ENCODE data around the gene TSEN34. TPM values are rescaled to one million over a fixed set of nuclear protein-coding genes. Genes with fewer than 3 reads are reported as not detected.
"Not testable (repeated sequence)": the region's sequence is repeated elsewhere in the genome, so short reads cannot be mapped to it uniquely, and the experiment has no call there.

The TSEN34 gene
- total RNA-seq, 1 donor from 2014 or later: 20.1 TPM

DNA sequence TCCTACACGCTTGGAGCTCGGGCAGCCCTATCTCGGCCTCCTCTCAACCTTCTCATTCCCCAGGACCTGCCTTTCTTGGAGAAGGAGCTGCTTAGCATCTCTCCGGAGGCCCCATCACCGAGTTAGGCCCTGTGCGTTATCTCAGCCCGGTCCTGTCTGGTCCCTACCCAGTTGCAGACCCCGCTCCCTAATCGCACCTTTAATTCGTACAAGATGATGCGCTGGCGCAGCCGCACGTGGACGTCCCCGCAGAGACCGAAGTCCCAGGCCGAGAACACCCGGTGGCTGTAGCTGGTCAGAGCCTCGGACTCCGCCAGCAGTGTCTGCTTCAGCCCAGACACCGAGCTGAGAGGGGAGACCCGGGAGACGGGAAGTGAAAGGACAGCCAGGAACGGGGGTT is 25.9 kb upstream of the TSEN34 start:
- H3K27ac Mint-ChIP-seq: no peak overlapping the region
- H3K36me3 Mint-ChIP-seq (ENCODE audit: low read depth): peaks cover 1% of the 10 kb centered on the region
- no peaks in the 10 kb centered on the region for H3K9me3 Mint-ChIP-seq
- no peak for DNase-seq (ENCODE audit: low spot score)
- H3K4me3 Mint-ChIP-seq: no peak overlapping the region
- H3K4me1 Mint-ChIP-seq (ENCODE audit: low read depth): peaks cover 37% of the 10 kb centered on the region
- intact Hi-C loops (cut with micrococcal nuclease): loop anchor here (10.0 kb wide), 1 partner anchor 920 kb away; no protein-coding TSS in a partner anchor
- H3K27me3 Mint-ChIP-seq (ENCODE audit: insufficient read depth): peaks cover 4% of the 10 kb centered on the region

DNA sequence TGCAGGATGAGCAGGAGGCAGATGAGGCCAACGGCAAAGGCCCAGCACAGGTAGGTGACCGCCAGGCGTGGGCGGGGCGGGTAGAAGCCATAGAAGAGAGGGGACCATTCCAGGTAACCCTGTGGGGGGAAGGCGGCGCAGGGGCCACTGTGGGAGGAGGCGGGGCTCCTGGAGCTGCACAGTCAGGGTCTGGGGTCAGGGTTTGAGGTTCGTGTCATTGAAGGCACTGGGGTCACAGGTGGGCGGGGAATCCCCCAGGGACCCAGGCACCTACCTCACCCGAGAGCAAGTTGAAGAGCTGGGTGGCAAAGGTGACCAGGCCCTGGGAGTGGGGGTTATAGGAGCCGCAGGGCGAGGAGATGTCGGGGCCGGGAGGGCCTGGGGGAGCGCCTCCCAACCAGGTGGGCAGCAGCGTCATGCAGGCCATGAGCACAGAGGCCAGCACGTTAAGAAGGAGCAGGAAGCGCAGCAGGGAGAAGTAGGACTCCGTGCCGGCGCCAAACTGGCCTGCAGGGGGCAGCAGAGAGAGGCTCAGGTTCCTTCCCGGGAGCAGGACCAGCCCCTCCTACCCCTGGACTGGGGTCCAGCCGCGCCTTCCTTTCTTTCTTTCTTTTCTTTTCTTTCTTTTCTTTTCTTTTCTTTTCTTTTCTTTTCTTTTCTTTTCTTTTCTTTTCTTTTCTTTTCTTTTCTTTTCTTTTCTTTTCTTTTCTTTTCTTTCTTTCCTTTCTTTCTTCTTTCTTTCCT is 22.8 kb upstream of the TSEN34 start:
- no peak overlapping the region for H3K4me3 Mint-ChIP-seq
- intact Hi-C loops (cut with micrococcal nuclease): loop anchor here (1.0 to 10.0 kb wide), 4 partner anchors 22 to 916 kb away; no protein-coding TSS in a partner anchor
- H3K27me3 Mint-ChIP-seq (ENCODE audit: insufficient read depth): peaks cover 2% of the 10 kb centered on the region
- peaks cover 15% of the 10 kb centered on the region for H3K4me1 Mint-ChIP-seq (ENCODE audit: low read depth)
- peak; percentile 81 for DNase-seq (ENCODE audit: low spot score)
- H3K36me3 Mint-ChIP-seq (ENCODE audit: low read depth): no peaks in the 10 kb centered on the region
- no peaks in the 10 kb centered on the region for H3K9me3 Mint-ChIP-seq
- H3K27ac Mint-ChIP-seq: no peak overlapping the region

DNA sequence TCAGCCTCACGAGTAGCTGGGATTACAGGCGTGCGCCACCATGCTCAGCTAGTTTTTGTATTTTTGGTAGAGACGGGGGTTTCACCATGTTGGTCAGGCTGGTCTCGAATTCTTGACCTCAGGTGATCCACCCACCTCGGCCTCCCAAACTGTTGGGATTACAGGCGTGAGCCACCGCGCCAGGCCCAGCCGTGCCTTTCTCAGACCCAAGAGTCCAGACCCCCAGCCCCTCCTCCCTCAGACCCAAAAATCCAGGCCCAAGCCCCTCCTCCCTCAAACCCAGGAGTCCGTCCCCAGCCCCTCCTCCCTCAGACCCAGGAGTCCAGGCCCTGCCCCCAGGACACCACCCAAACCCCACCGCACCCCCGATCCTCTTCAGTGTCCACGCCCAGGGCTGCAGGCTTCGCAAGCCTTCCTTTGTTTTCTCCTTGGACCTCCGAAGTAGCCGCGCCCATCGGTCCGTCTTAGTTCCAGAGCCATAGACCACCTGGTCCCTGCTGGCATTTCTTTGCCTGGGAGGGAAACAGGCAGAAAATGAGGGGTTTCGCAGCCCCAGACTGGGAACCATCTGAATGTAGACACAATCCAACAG is 21.9 kb upstream of the TSEN34 start:
- Mint-ChIP-seq H3K4me3 (no peak overlapping the region), H3K4me1 (ENCODE audit: low read depth) (peaks cover 11% of the 10 kb centered on the region), H3K9me3 (no peaks in the 10 kb centered on the region), H3K27me3 (ENCODE audit: insufficient read depth) (peaks cover 2% of the 10 kb centered on the region), H3K27ac (no peak overlapping the region), H3K36me3 (ENCODE audit: low read depth) (no peaks in the 10 kb centered on the region)
- intact Hi-C loops (cut with micrococcal nuclease): loop anchor here (10.0 kb wide), 1 partner anchor 916 kb away; no protein-coding TSS in a partner anchor
- no peak for DNase-seq (ENCODE audit: low spot score)

DNA sequence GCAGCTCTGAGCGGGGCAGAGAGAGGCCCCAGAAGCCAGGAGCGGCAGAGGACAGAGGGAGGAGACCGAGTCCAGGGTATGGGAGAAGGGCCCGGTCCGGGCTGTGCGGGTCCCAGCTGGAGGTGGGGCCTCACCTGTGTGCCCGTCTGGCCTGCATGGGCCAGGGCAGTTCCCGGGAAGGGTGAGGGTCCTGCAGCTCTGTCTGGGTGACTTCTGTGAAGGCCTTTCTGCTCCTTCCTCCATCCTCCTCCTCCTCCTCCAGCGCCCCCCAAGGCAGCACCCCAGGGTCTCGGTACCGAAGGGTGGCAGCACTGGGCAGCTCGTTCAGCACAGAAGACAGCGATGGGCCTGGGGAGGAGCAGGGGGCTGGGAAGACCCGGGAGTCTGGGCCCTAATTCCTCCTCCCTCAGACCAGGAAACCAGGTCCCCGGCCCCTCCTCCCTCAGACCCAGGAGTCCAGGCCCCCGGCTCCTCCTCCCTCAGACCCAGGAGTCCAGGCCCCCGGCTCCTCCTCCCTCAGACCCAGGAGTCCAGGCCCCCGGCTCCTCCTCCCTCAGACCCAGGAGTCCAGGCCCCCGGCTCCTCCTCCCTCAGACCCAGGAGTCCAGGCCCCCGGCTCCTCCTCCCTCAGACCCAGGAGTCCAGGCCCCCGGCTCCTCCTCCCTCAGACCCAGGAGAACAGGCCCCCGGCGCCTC is 19.2 kb upstream of the TSEN34 start:
- H3K27me3 Mint-ChIP-seq (ENCODE audit: insufficient read depth); H3K27ac Mint-ChIP-seq; intact Hi-C loops (cut with micrococcal nuclease); H3K36me3 Mint-ChIP-seq (ENCODE audit: low read depth); DNase-seq (ENCODE audit: low spot score); H3K9me3 Mint-ChIP-seq; H3K4me3 Mint-ChIP-seq; H3K4me1 Mint-ChIP-seq (ENCODE audit: low read depth): not testable (repeated sequence)

DNA sequence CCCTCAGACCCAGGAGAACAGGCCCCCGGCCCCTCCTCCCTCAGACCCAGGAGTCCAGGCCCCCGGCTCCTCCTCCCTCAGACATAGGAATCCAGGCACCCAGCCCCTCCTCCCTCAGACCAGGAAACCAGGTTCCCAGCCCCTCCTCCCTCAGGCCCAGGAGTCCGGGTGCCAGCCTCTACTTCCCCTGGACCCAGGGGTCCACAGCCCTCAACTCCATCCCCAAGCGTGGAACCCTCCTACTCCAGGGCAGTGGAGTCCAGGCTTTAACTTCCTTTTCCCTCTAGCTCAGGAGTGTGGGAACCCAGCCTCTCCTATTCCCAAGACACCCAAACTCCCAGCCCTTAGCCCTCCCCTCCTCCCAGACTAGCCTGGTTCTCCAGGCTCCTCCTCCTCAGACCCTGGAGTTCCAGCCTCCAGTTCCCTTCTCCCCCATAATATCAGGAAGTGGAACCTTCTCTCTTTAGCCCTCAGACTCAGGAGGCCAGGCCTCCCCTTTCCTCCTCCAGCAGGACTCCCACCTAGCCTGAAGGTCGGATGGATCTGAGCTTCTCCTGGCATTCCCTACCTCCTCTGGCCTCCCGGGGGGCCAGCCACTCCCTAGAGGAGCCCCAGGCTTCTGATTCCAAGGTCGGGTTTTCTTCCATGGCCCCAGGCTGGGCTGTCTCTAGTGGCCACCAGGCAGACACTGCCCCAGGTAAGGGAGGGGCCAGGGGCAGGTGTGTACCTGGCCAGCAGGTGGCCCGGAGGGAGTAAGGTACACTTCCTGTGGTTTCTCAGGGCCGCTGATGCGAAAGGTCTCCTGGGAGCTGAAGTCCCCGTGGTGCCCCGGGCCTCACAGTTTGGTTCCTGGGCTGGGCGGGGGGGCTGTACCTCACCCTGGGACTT is 18.4 kb upstream of the TSEN34 start, which contains the start of gene TMC4:
Gene TMC4, minus strand, starts transcription at position 690 of the 888 bp plus-strand sequence. Its CDS starts 43 bp downstream, at position 647.
- Mint-ChIP-seq H3K4me3 (no peak within 1 kb of the TSS), H3K36me3 (ENCODE audit: low read depth) (peaks cover 4% of the 10 kb centered on the region), H3K27me3 (ENCODE audit: insufficient read depth) (peaks cover 2% of the 10 kb centered on the region), H3K9me3 (no peaks in the 10 kb centered on the region), H3K4me1 (ENCODE audit: low read depth) (peaks cover 5% of the 10 kb centered on the region), H3K27ac (no peak within 1 kb of the TSS)
- DNase-seq (ENCODE audit: low spot score): no peak
- intact Hi-C loops (cut with micrococcal nuclease): no loop called here

DNA sequence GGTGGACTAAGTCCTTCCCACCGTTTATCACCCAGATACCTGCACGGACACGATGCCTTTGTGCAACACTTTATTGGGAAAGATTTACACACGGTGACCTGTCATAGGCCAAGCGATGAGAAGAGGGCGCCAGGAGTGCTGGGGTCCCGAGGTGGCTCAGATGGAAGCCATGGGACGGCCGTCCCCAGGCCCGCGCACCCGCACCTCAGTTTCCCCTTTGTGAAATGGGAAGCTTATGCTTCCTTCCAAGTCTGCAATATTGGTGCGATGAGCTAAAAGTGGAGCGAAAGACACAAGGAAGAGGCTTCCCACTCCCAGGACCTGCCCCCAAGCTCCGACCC is 17.8 kb upstream of the TSEN34 start:
- no peak for DNase-seq (ENCODE audit: low spot score)
- Mint-ChIP-seq H3K27me3 (ENCODE audit: insufficient read depth) (peaks cover 2% of the 10 kb centered on the region), H3K27ac (no peak overlapping the region), H3K4me3 (no peak overlapping the region), H3K4me1 (ENCODE audit: low read depth) (peaks cover under 1% of the 10 kb centered on the region), H3K36me3 (ENCODE audit: low read depth) (peaks cover 8% of the 10 kb centered on the region), H3K9me3 (no peaks in the 10 kb centered on the region)
- intact Hi-C loops (cut with micrococcal nuclease): no loop called here

DNA sequence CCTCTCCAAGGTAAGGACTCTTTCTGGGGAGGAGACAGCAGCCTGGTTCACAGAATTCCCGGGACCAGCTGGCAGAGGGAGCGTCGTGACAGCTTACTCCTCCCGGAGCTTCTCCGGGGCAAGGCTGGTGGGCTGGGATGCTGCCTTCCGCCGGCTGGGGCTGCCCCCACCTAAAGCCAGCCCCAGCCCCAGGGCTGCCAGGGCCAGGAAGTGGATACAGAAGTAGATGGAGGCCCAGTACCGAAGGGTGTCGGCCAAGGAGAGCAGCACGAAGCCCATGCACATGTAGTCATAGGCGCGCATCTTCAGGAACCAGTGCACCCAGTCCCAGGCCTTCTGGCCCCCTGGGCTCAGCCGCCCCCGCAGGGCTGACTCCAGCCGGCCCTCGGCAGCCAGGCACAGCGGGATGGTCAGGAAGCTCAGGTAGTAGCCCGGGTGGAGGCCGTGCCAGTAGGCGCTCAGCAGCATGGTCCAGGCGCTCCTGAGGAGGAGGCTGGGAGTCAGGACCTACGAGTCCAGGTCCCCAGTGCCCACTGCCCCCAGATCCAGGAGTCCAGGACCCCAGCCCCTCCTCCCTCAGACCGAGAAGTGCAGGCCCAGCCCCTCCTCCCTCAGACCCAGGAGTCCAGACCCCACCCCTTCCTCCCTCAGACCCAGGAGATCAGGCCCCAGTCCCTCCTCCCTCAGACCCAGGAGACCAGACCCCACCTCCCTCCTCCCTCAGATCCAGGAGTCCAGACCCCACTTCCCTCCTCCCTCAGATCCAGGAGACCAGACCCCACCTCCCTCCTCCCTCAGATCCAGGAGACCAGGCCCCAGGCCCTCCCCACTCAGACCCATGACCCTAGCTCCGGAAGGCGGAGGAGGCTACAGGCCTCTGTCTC is 16.9 kb upstream of the TSEN34 start:
- peaks cover 2% of the 10 kb centered on the region for H3K27me3 Mint-ChIP-seq (ENCODE audit: insufficient read depth)
- peaks cover 13% of the 10 kb centered on the region for H3K36me3 Mint-ChIP-seq (ENCODE audit: low read depth)
- no peak for DNase-seq (ENCODE audit: low spot score)
- no peak overlapping the region for H3K4me3 Mint-ChIP-seq
- H3K4me1 Mint-ChIP-seq (ENCODE audit: low read depth): no peaks in the 10 kb centered on the region
- no peak overlapping the region for H3K27ac Mint-ChIP-seq
- no peaks in the 10 kb centered on the region for H3K9me3 Mint-ChIP-seq
- intact Hi-C loops (cut with micrococcal nuclease): no loop called here

DNA sequence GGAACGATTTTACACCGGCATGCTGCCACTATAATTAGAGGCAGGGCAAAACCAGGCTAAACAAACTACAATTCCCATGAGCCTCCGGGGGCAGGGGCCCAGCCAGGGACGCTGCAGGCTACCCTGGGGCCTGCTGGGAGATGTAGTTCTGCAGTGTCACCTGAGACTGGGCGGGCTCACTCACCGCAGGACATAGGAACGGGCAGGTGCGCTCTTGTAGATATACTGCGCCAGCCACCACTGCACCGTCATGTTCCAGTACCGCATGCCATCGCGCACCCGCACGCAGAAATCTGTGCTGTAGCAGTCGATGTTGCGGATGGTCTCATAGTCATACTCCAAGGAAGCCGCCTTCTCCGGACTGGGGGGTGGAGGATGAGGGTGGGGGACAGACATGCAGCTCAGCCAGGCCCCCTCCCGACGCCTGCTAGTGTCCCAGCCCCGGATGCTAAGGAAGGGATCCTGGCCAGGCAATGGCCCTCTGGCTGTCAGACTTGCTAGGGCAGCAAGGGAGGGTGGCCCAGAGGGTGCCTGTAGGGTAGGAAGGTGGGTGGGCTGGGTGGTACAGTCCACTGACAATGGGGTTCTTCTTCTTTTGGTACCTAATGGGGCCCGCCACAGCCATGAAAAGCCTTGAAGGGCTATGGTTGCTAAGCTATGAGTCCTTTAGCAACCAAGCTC is 12.4 kb upstream of the TSEN34 start:
- H3K27ac Mint-ChIP-seq: no peak overlapping the region
- H3K4me1 Mint-ChIP-seq (ENCODE audit: low read depth): no peaks in the 10 kb centered on the region
- peaks cover 2% of the 10 kb centered on the region for H3K27me3 Mint-ChIP-seq (ENCODE audit: insufficient read depth)
- no peak overlapping the region for H3K4me3 Mint-ChIP-seq
- no peak for DNase-seq (ENCODE audit: low spot score)
- intact Hi-C loops (cut with micrococcal nuclease): no loop called here
- H3K36me3 Mint-ChIP-seq (ENCODE audit: low read depth): peaks cover 25% of the 10 kb centered on the region
- H3K9me3 Mint-ChIP-seq: no peaks in the 10 kb centered on the region

DNA sequence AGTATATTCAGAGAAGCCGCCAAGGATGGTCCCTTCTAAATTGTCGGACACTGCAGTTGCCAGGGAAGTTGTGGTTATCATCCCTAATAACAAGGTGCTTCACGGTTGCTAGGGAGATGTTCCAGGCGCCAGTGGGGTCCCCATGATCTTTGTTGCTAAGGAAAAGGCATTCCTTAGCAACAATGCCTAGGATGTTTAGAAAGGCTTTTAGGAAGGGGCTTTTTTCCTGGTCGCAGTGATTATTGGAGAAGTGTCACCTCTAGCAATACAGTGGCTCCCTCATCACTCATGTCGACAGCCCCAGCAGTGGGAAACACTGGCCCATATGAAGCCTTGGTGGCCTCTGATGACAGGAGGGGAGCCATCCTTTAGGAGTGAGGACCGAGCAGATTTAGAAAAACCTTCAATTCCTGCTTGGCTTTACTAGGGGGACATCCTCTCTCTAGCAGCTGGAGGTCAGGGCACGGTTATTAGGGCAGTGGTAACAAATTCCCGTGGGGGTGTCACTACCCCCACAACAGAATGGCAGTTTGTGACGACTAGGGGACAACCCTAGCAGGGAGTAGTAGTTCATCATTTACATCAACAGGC is 11.8 kb upstream of the TSEN34 start:
- peaks cover 31% of the 10 kb centered on the region for H3K36me3 Mint-ChIP-seq (ENCODE audit: low read depth)
- H3K4me3 Mint-ChIP-seq: no peak overlapping the region
- H3K9me3 Mint-ChIP-seq: no peaks in the 10 kb centered on the region
- no peak overlapping the region for H3K27ac Mint-ChIP-seq
- no peaks in the 10 kb centered on the region for H3K4me1 Mint-ChIP-seq (ENCODE audit: low read depth)
- no peak for DNase-seq (ENCODE audit: low spot score)
- intact Hi-C loops (cut with micrococcal nuclease): no loop called here
- peaks cover 2% of the 10 kb centered on the region for H3K27me3 Mint-ChIP-seq (ENCODE audit: insufficient read depth)

DNA sequence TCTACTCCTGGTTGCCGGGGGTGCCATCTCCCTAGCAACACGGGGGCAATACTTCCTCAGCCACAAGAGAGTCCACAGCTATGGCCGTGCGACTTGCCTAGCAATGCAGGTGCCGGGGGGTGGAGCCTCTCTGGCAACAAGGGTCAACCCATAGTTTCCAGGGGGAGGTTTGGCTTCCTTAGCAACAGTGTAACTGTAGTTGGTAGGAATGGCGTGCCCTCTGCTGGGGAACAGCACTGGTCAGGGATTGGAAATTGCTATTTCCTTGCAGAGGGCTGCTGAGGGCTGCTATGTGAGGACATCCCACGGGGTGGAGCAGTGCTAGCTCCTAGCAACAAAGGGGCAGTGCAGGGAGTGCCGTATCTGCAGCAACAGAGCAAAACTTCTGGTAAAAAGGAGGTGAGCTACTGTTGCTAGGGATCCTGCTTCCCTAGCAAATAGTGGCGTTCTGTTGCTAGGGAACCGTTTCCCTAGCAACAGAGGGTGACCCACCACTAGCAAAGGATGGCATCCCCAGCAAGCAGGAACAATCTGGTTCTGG is 11.1 kb upstream of the TSEN34 start:
- Mint-ChIP-seq H3K27ac (no peak overlapping the region), H3K4me3 (no peak overlapping the region), H3K36me3 (ENCODE audit: low read depth) (peaks cover 31% of the 10 kb centered on the region), H3K4me1 (ENCODE audit: low read depth) (no peaks in the 10 kb centered on the region), H3K9me3 (no peaks in the 10 kb centered on the region), H3K27me3 (ENCODE audit: insufficient read depth) (no peaks in the 10 kb centered on the region)
- no peak for DNase-seq (ENCODE audit: low spot score)
- intact Hi-C loops (cut with micrococcal nuclease): no loop called here

DNA sequence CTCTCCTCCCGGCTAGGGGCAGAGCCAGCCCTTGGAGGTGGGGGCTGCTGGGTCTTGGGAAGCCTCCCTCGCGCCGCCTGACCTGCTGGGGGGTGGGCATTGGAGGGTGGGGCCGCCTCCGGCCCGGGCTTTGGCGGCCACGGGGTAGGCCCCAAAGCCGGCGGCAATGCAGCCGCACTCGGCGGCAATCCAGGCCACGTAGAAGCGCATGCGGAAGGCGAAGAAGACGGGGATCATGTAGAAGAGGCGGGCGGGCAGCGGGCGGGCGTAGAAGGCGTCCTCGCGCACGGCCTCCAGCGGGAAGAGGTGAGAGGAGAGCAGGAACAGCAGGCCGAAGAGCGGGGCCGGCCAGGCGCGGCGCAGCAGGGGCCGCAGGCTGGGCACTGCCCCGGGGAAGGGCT is 10.4 kb upstream of the TSEN34 start:
- Mint-ChIP-seq H3K27me3 (ENCODE audit: insufficient read depth) (no peaks in the 10 kb centered on the region), H3K4me1 (ENCODE audit: low read depth) (no peaks in the 10 kb centered on the region), H3K4me3 (no peak overlapping the region), H3K27ac (no peak overlapping the region), H3K36me3 (ENCODE audit: low read depth) (peaks cover 34% of the 10 kb centered on the region), H3K9me3 (no peaks in the 10 kb centered on the region)
- no peak for DNase-seq (ENCODE audit: low spot score)
- intact Hi-C loops (cut with micrococcal nuclease): no loop called here
